HepG2 (cell line): ENCODE data around the gene GIN1. TPM values are rescaled to one million over a fixed set of nuclear protein-coding genes. Genes with fewer than 3 reads are reported as not detected.

ENCODE experiments used
- ATAC-seq: fragments of 200-7000 bp; cut with Tn5 transposase; 3 replicates; pipeline ENCODE4 v1.9.1; 2020; ENCODE audit warnings: mild to moderate bottlenecking, moderate library complexity
- BruUV-seq: library from RNA; stranded (reverse); fragments of 400-500 nt; replicated peaks from 2 replicates; lab custom pipeline; 2021; lab: Mats Ljungman, UMichigan
- CTCF ChIA-PET: fragments of 300-600 bp; formaldehyde crosslinking; extraction: SDS; loops from one replicate; lab custom pipeline; 2021; ENCODE audit warnings: low total read pairs, inconsistent platforms, low intra/inter-chr PET ratio; lab: Yijun Ruan, JAX
- POLR2A ChIA-PET: fragments of 350-600 bp; sonication (Branson Sonifier 250); formaldehyde crosslinking; loops from one replicate; lab custom pipeline; 2020; ENCODE audit warnings: antibody characterized with exemption, inconsistent platforms; lab: Yijun Ruan, JAX
- DNase-seq: peaks from one replicate; pipeline ENCODE4 v3.0.0-alpha.2; 2015; ENCODE audit warnings: low spot score
- FAIRE-seq: peaks from 3 replicates; lab custom pipeline; 2011; peaks lifted over from hg19 to GRCh38; lab: Jason Lieb, UNC
- H2AFZ ChIP-seq: one replicate; pipeline ENCODE4 v1.6.1; 2011; ENCODE audit warnings: low read length, inconsistent platforms
- H3K27ac ChIP-seq: fragments of 300-600 bp; 3 replicates; pipeline ENCODE4 v1.8.0; 2011; ENCODE audit warnings: mixed run types, mild to moderate bottlenecking, mixed read lengths, low read length, inconsistent platforms; ENCODE audit not compliant: insufficient read depth; ENCODE audit errors: extremely low read length
- H3K27me3 ChIP-seq, 2 experiments: fragments of 200-600 bp in 1 of 2; 2 replicates in 1 of 2; 3 replicates in 1 of 2; pipeline versions ENCODE4 v1.6.0 to v1.8.0; 2011; ENCODE audit warnings: low read length in 2 of 2, mild to moderate bottlenecking in 2 of 2, moderate library complexity in 2 of 2, inconsistent platforms in 1 of 2; ENCODE audit not compliant: insufficient read depth in 2 of 2, control insufficient read depth in 1 of 2
- H3K36me3 ChIP-seq, 2 experiments: fragments of 200-600 bp in 1 of 2; replicated peaks in 1 of 2; 2 replicates in 1 of 2; 3 replicates in 1 of 2; pipeline versions ENCODE4 v1.5.1 to v1.8.0; 2011; ENCODE audit warnings: low read length in 2 of 2, inconsistent platforms in 1 of 2; ENCODE audit not compliant: insufficient read depth in 2 of 2, control insufficient read depth in 1 of 2
- H3K4me1 ChIP-seq: 2 replicates; pipeline ENCODE4 v1.5.1; 2012; ENCODE audit warnings: low read length, inconsistent platforms; ENCODE audit not compliant: insufficient read depth
- H3K4me2 ChIP-seq: 2 replicates; pipeline ENCODE4 v1.6.0; 2011; ENCODE audit warnings: low read depth, low read length, inconsistent platforms
- H3K4me3 ChIP-seq, 3 experiments: fragments of 200-600 bp in 1 of 3; sonication (generic), shearing (Covaris generic) in 1 of 3; replicated peaks in 1 of 3; 2 replicates each; pipeline ENCODE4 v1.5.1; 2011 to 2016; ENCODE audit warnings: low read length in 3 of 3, inconsistent platforms in 2 of 3, low read depth in 2 of 3, mild to moderate bottlenecking in 2 of 3, control low read depth in 1 of 3, mixed read lengths in 1 of 3; ENCODE audit not compliant: insufficient read depth in 1 of 3
- H3K79me2 ChIP-seq: one replicate; pipeline ENCODE4 v1.6.1; 2011; ENCODE audit warnings: low read length, inconsistent platforms; ENCODE audit not compliant: insufficient read depth
- H3K9ac ChIP-seq: 2 replicates; pipeline ENCODE4 v1.6.0; 2011; ENCODE audit warnings: mild to moderate bottlenecking, low read depth, low read length, inconsistent platforms; ENCODE audit not compliant: insufficient read depth
- H3K9me3 ChIP-seq: 2 replicates; pipeline ENCODE4 v1.5.1; 2012; ENCODE audit warnings: mild to moderate bottlenecking, low read length
- H4K20me1 ChIP-seq: 2 replicates; pipeline ENCODE4 v1.6.0; 2011; ENCODE audit warnings: inconsistent platforms, mild to moderate bottlenecking, low read length, moderate library complexity; ENCODE audit not compliant: insufficient read depth
- CBX1 ChIP-seq: IDR thresholded peaks from one replicate; pipeline ENCODE4 v1.6.1; 2016; ENCODE audit warnings: antibody characterized with exemption, low read depth
- FOXC1 ChIP-seq: sonication (generic); formaldehyde crosslinking; IDR thresholded peaks from 2 replicates; pipeline ENCODE4 v1.8.0; 2022; ENCODE audit warnings: mild to moderate bottlenecking, missing genetic modification reagents, borderline replicate concordance
- GPN1 ChIP-seq: sonication (generic); formaldehyde crosslinking; IDR thresholded peaks from 2 replicates; pipeline ENCODE4 v1.5.1; 2020; ENCODE audit warnings: missing genetic modification reagents, borderline replicate concordance
- MYPOP ChIP-seq: sonication (generic); formaldehyde crosslinking; IDR thresholded peaks from 2 replicates; pipeline ENCODE4 v1.8.1; 2023; ENCODE audit warnings: mild to moderate bottlenecking, moderate library complexity, missing genetic modification reagents
- SOX6 ChIP-seq, 2 experiments: fragments of 450-650 bp in 1 of 2; sonication (generic) in 1 of 2; formaldehyde crosslinking in 1 of 2; IDR thresholded peaks; 2 replicates each; pipeline versions ENCODE4 v1.4.0 to v1.6.1; 2017 to 2020; ENCODE audit warnings: antibody characterized with exemption in 1 of 2, mild to moderate bottlenecking in 1 of 2, missing genetic modification reagents in 1 of 2
- XRCC5 ChIP-seq: fragments of 200-400 bp; formaldehyde crosslinking; optimal IDR thresholded peaks from 2 replicates; pipeline ENCODE3; 2017; ENCODE audit warnings: mild to moderate bottlenecking, low read length
- ZBTB37 ChIP-seq: sonication (generic); formaldehyde crosslinking; IDR thresholded peaks from 2 replicates; pipeline ENCODE4 v1.4.0; 2020; ENCODE audit warnings: mild to moderate bottlenecking, missing genetic modification reagents
- ZNF121 ChIP-seq: sonication (generic); formaldehyde crosslinking; IDR thresholded peaks from 2 replicates; pipeline ENCODE4 v1.5.0; 2020; ENCODE audit warnings: mild to moderate bottlenecking, missing genetic modification reagents
- ZNF615 ChIP-seq: sonication (generic); formaldehyde crosslinking; IDR thresholded peaks from 2 replicates; pipeline ENCODE4 v1.5.0; 2020; ENCODE audit warnings: mild to moderate bottlenecking, missing genetic modification reagents, borderline replicate concordance
- ZNF788 ChIP-seq: sonication (generic); formaldehyde crosslinking; IDR thresholded peaks from 2 replicates; pipeline ENCODE4 v1.5.0; 2020; ENCODE audit warnings: mild to moderate bottlenecking, missing genetic modification reagents, borderline replicate concordance
- WGBS: methylation state at CpG from one replicate; pipeline ENCODE4 v1.1.6; 2017; ENCODE audit warnings: low lambda C conversion rate; 5-methylcytosine and 5-hydroxymethylcytosine counted together
- in situ Hi-C: cut with HindIII; loops from 2 replicates; pipeline ENCODE4 v1.10.0; 2017; ENCODE audit warnings: low pct_unique_long_range_greater_than_20kb; ENCODE audit not compliant: extremely low pct_ligation_motif_present
- intact Hi-C: fragments of 100-400 bp; cut with micrococcal nuclease; formaldehyde crosslinking; loops from one replicate; pipeline ENCODE4 v1.10.0; 2022; ENCODE audit not compliant: unreplicated experiment
- polyA plus RNA-seq, 8 experiments: library from polyadenylated mRNA; depleted of rRNA in 3 of 8; stranded (reverse) in 7 of 8; unstranded in 1 of 8; fragments of >200 nt; fragmentation: Illumina TruSeq in 4 of 8; extraction: Trizol in 4 of 8; gene quantifications; 2 replicates each; pipeline versions ENCODE4 v1.2.1 to v1.2.3, GENCODE V29; 2011 to 2016; ENCODE audit warnings: low read depth in 4 of 8, missing spikeins in 1 of 8, mixed read lengths in 1 of 8; ENCODE audit not compliant: insufficient read depth in 1 of 8
- total RNA-seq, 5 experiments: library from RNA; depleted of rRNA; stranded (reverse); fragments of >200 nt; fragmentation: Illumina TruSeq; extraction: Trizol; gene quantifications; 2 replicates each; pipeline ENCODE4 v1.2.3, GENCODE V29; 2016; ENCODE audit warnings: low read depth in 1 of 5

The GIN1 gene
- total and polyA plus RNA-seq, 2 of the 13 experiments (the other 11 are each of a cell fraction or from before 2014, with no cell fraction given), result 1.7 to 7.7 TPM

GRCh38 chr5:103135461-103135860, 15.5 kb upstream of the GIN1 start:
- Histone ChIP-seq H3K4me2 (no peak overlapping the region), H3K79me2 (no peaks in the 10 kb centered on the region), H3K36me3 (no peaks in the 10 kb centered on the region; a peak in 2 of 5 replicates), H3K27ac (no peak overlapping the region), H4K20me1 (no peaks in the 10 kb centered on the region), H3K4me3 (no peak overlapping the region), H3K9me3 (no peaks in the 10 kb centered on the region), H3K9ac (no peak overlapping the region), H2AFZ (no peak overlapping the region), H3K4me1 (no peaks in the 10 kb centered on the region), H3K27me3 (no peaks in the 10 kb centered on the region)
- ChIA-PET POLR2A (no interaction called here), CTCF (no interaction called here)
- no TSS peak for BruUV-seq
- intact Hi-C loops (loop anchor here (5.0 kb wide), 1 partner anchor 598 kb away; no protein-coding TSS in a partner anchor), in situ Hi-C loops (loop anchor here (10.0 kb wide), 1 partner anchor 351 kb away; no protein-coding TSS in a partner anchor)
- TF ChIP-seq GPN1 (no peak), ZNF121 (CRISPR knock-in tag) (peak; percentile 60; the same call in 1 of the 2 replicates)
- FAIRE-seq (no peak), DNase-seq (no peak), ATAC-seq (no peak)
- WGBS, result 100% methylated on average over 1 of the region's 1 CpG

GRCh38 chr5:103133231-103133630, 13.3 kb upstream of the GIN1 start:
- Histone ChIP-seq H2AFZ (no peak overlapping the region), H3K4me3 (no peak overlapping the region), H3K27ac (no peak overlapping the region), H3K4me1 (no peaks in the 10 kb centered on the region), H3K9me3 (no peaks in the 10 kb centered on the region), H3K4me2 (no peak overlapping the region), H3K27me3 (no peaks in the 10 kb centered on the region), H3K36me3 (no peaks in the 10 kb centered on the region), H3K9ac (no peak overlapping the region), H4K20me1 (no peaks in the 10 kb centered on the region), H3K79me2 (peaks cover 3% of the 10 kb centered on the region)
- BruUV-seq, result no TSS peak
- intact Hi-C loops, result no loop called here
- FAIRE-seq (no peak), DNase-seq (no peak), ATAC-seq (no peak)
- POLR2A ChIA-PET, result no interaction called here
- WGBS, result 97% methylated on average over 2 of the region's 2 CpGs
- CTCF ChIA-PET, result no interaction called here
- TF ChIP-seq SOX6 (IDR thresholded peaks at IDR 0.05), result no peak
- no peak for TF ChIP-seq SOX6 (CRISPR knock-in tag; IDR thresholded peaks at IDR 0.05)
- no peak for TF ChIP-seq ZBTB37 (CRISPR knock-in tag)
- TF ChIP-seq ZNF615 (CRISPR knock-in tag), result no peak
- TF ChIP-seq XRCC5, result no peak
- no peak for TF ChIP-seq ZNF788 (CRISPR knock-in tag)
- no peak for TF ChIP-seq FOXC1
- TF ChIP-seq CBX1, result no peak
- no peak for TF ChIP-seq MYPOP
- in situ Hi-C loops, result loop anchor here (10.0 kb wide), 1 partner anchor 348 kb away; no protein-coding TSS in a partner anchor
